NCI-H2029 treated with DMSO at 0.1 percent for 48 hours (cell line): ENCODE measurements around the gene DNAAF9.
"Not testable (repeated sequence)": the region's sequence is repeated elsewhere in the genome, so short reads cannot be mapped to it uniquely, and the experiment has no call there.

Experiments used
- DNase-seq: peaks from one replicate; lab custom pipeline; 2025; lab: John Stamatoyannopoulos, UW

DNAAF9 gene

DNA sequence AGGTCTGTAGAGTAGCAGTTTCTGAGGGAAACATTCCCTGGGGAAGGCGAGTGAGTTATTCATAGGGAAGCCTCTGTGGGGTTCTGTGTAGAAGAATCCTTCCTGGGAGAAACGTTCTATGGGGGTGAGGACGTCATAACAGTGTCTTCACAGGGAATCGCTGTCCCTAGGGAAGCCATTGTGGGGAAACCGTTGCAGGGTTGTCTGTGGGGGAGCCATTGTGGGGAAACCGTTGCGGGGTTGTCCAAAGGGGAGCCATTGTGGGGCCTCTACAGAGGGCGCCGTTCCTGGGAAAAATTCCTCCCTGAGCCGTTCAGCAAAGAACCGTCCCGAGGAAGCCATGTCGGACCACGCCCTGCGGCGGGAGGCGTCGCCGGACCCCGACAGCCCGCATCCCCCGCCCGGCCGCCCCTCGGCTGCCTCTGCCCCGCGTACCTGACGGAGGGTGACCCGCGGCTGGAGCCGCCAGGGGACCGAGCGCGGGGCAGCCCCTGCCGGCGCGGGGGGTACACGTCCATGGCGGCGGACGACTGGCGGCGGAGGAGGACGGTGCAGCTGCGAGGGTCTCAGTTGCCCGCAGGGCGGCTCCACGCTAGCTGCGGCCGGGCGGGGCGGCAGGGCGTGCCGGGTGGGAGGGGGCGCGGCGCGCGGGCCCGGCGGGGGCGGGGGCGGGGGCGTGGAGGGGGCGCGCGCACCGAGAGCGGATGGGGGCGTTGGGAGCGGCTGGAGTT is at the start of gene DNAAF9:
Gene DNAAF9 (minus strand): TSS at position 630 of the 731 bp plus-strand sequence. CDS start 112 bp downstream, at position 518.
- no peak for DNase-seq

DNA sequence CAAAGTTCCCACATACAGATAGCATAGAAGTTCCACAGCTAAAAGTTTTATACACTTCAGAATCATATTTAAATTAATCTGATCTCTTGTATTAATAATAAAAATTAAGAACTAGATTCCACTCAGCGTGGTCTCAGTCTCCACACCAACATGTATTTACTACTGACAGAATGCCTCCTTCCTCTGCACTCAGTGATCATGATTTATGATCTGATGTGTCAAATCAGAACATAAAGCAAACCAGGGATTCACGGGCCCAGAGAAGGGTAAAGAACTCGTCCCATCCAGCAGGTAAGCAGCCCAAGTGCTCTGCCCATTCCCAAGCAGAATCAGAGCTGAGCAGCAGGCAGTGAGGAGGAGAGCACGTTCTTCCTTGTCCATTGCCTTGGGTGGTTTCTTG is 49.2 kb upstream of the DNAAF9 start:
- DNase-seq, result no peak

DNA sequence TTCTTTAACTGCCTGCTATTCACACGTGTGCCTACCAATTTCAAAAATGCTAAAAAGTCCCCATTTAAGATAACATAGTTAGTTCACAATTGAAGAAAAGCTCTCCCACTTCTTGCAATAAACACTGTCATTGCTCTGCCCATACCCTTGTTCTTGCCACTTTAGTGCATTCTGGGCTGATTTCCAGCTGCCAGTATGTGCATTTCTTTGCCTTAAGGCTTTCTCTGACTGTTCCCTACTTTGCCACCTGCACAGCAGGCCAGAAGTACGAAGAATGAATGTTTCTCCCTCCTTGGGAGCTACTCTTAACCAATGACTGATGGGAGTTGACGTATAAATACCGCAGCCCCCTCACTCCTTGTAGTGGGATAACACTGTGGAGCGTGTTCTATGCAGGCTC is 47.4 kb upstream of the DNAAF9 start:
- DNase-seq, result no peak

- no peak for DNase-seq
Observed at GRCh38 chr20:3452690-3453089, 45.2 kb upstream of the DNAAF9 start.

GRCh38 chr20:3452136-3452535 is 44.7 kb upstream of the DNAAF9 start:
- DNase-seq, result no peak

GRCh38 chr20:3449319-3449718 is 41.9 kb upstream of the DNAAF9 start:
- DNase-seq, result no peak

GRCh38 chr20:3447321-3447720 is 39.9 kb upstream of the DNAAF9 start:
- no peak for DNase-seq

DNA sequence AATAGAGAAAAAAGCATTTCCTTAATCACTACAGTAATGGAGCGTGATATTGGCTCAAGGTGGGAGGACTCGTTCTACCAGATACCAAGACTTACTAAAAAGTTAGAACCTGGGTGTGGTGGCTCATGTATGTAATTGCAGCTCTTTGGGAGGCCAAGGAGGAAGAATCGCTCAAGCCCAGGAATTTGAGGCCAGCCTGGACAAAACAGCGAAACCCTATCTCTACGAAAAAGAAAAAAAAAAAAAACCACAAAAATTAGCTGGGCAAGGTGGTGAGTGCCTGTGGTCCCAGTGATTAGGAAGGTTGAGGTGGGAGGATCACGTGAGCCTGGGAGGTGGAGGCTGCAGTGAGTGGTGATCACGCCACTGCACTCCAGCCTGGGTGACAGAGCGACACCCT is 39.3 kb upstream of the DNAAF9 start:
- no peak for DNase-seq

DNA sequence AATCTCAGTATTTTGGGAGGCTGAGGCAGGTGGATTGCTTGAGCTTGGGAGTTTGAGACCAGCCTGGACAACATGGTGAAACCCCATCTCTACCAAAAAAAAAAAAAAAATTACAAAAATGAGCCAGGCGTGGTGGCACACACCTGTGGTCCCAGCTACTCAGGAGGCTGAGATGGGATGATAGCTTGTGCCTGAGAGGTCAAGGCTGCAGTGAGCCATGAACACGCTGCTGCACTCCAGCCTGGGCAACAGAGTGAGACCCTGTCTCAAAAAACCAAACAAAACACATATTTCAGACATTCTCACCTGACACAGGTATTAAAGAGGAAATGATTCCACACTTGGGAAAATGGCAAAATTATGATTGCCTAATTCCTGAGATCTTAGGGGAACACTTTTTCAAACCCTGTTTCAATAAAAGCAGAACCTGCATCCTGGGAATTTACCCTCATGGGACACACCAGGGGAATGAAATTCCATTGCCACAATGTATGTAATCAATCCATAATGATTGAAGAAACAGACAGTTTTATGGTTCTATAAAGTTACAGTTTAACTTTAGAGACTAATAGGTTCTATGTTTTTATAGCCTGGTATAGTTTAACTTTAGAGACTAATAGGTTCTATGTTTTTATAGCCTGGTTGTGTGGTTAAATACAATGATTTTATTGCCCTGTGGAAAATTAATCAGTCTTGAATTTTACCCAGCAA is 29.6 kb upstream of the DNAAF9 start:
- DNase-seq, result no peak

DNA sequence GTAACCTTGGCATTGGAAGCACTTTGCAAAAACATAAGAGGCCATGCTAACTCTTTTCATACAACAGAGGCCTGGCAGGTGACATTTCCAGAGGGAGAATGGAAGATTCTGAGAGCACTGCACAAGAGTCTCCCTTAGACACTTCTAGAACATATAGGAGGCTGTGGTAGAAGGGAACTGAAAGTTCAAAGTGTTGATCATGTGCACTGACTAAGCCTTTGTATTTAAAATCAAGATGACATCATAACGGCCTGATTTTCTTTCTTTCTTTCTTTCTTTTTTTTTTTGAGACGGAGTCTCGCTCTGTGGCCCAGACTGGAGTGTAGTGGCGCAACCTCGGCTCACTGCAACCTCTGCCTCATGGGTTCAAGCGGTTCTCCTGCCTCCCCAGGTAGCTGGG is 26.8 kb upstream of the DNAAF9 start:
- no peak for DNase-seq

DNA sequence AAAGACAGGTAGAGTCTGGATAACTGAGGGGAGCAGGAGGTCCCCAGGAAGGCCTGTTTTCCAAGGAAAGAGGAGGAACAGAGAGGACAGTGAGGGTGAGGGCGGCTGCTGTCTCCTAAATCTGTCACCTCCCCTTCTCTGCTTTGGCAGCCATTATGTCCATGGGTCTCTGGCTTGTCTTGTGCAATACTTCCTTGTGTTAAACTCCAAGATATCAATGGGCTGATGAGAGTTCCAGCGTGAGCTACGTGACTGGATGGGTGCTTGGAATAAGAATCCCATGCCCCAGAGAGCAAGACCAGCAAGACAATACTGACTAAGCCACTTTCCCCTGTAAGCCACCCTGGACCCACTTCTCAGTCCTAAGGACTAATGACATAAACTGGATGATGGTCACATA is 26.3 kb upstream of the DNAAF9 start:
- no peak for DNase-seq

GRCh38 chr20:3432844-3433243 is 25.4 kb upstream of the DNAAF9 start:
- no peak for DNase-seq

GRCh38 chr20:3431109-3431508 is 23.6 kb upstream of the DNAAF9 start:
- DNase-seq, result no peak

DNA sequence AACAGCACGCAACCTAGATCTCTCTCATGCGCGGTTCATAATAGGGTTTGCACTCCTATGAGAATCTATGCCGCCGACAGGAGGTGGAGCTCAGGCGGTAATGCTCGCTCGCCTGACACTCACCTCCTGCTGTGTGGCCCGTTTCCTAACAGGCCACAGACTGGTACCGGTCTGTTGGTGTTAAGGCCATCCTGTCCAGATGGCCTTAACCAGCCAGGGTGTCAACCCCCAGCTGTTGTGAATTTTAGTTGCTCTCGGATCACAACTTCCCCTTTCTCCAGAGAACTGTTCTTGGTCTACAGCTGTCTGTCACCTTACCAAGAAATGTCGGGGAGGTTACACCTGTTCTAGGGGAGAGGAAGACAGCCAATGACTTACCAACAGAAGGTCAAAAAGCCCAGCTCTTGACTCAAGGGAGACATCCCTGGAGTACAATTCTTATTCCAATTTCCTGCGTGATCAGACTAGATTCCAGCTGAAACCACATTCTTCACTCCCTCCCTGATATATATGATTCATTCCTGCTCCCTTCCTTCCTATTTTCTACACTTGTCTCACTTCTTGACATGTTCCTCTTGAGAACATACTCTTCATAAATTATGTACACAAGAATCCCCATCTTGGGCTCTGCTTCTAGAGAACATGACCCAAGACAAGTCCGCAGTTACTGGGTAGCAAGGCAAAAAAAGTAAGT is 23.1 kb upstream of the DNAAF9 start:
- DNase-seq, result no peak

GRCh38 chr20:3426766-3427165 is 19.3 kb upstream of the DNAAF9 start:
- DNase-seq, result not testable (repeated sequence)

DNA sequence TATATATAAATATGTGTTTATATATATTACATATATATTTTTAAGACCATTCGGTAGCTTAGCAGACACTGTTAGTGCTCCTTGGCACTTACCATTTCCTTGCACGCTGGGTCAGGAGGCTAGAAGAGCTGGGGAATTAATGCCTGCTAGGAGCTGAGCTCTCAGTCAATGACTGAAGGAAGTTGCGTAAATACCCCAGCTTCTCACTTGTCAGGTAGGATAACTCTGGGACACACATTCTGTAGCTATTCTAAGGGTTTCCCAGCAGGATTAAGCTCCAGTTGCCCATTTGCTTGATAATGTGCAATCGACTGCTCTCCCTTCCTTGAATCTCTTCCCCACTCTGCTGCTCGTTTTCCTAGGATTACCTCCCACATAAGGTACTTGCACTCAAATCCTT is 15.7 kb upstream of the DNAAF9 start:
- no peak for DNase-seq

DNA sequence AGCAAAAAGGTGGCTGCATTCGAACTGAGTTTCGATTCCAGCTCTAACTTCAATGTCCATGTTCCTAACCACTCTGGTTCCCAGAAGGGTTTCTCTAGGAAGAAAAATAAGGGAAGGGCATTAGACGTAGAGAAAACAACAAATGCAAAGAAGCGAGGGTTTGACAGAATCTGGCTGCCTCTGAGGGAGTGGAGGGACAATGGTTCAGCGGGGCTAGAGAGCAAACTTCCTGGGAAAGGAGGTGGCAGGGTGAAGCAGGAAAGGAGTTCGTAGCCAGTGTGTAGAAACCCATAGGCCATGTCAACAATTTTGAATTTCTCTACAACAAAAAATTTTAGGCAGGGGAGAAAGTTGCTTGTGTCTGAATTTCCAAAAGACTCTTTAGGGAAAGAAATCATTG is 14.5 kb upstream of the DNAAF9 start:
- DNase-seq, result no peak

- peak; percentile 91 for DNase-seq
Observed at GRCh38 chr20:3420211-3420707, 12.8 kb upstream of the DNAAF9 start.

GRCh38 chr20:3418161-3418560 is 10.7 kb upstream of the DNAAF9 start:
- DNase-seq, result not testable (repeated sequence)

- no peak for DNase-seq
Observed at GRCh38 chr20:3414122-3414521, 6.7 kb upstream of the DNAAF9 start.

GRCh38 chr20:3413393-3413889 is 6.0 kb upstream of the DNAAF9 start:
- DNase-seq, result no peak

- DNase-seq, result no peak
Observed at GRCh38 chr20:3412600-3413392, 5.3 kb upstream of the DNAAF9 start.
